ENCODE results near the gene GPX3.

The GPX3 gene

DNA sequence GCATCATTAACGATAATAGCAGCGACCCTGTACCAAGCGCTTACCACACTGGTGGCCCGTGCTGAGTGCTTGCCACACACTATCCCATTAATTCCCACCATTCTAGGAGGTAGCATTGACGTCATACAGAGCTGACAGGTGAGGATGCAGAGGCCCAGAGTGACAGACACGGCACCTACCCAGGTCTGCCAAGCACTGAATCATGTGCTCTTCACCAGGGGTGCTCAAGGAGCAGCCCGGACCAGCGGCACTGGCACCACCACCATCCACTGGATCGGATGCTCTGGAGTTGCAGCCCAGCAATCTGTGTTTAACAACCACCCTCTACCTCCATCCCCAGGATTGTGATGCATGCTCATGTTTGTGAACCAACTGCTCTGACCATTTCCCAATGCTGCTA is 57.0 kb downstream of the GPX3 start:
- TF ChIP-seq, protein P1, sequence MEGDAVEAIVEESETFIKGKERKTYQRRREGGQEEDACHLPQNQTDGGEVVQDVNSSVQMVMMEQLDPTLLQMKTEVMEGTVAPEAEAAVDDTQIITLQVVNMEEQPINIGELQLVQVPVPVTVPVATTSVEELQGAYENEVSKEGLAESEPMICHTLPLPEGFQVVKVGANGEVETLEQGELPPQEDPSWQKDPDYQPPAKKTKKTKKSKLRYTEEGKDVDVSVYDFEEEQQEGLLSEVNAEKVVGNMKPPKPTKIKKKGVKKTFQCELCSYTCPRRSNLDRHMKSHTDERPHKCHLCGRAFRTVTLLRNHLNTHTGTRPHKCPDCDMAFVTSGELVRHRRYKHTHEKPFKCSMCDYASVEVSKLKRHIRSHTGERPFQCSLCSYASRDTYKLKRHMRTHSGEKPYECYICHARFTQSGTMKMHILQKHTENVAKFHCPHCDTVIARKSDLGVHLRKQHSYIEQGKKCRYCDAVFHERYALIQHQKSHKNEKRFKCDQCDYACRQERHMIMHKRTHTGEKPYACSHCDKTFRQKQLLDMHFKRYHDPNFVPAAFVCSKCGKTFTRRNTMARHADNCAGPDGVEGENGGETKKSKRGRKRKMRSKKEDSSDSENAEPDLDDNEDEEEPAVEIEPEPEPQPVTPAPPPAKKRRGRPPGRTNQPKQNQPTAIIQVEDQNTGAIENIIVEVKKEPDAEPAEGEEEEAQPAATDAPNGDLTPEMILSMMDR (IDR thresholded peaks at IDR 0.05; ENCODE audit: low read depth, low read length, missing control alignments): no peak
- DNase-seq (ENCODE audit: low read depth): no peak
- no peak overlapping the region for H3K4me3 ChIP-seq (ENCODE audit: low read depth, low read length)
- in situ Hi-C loops (cut with HindIII; ENCODE audit: low sequenced_read_pairs): no loop called here

DNA sequence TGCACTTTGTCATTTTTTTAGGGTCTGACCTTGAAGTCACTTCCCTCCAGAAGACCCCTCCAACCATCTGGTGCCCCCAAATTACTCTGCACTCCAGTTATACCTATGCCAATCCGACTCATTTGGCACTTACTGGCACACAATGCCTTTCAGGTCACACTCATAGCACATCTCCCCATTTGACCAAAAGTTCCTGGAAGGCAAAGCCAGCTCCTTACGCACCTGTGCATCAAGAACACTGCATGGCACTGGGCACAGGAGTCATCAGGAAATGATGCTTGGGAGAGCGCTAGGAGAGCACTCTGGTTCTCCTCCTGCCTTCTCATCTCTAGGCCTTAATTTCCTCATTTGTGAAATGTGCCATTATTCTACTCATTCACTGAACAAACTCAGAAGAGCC is 57.6 kb downstream of the GPX3 start:
- no peak for DNase-seq (ENCODE audit: low read depth)
- H3K4me3 ChIP-seq (ENCODE audit: low read depth, low read length): no peak overlapping the region
- TF ChIP-seq, protein P1 (IDR thresholded peaks at IDR 0.05; ENCODE audit: low read depth, low read length, missing control alignments): no peak
- in situ Hi-C loops (cut with HindIII; ENCODE audit: low sequenced_read_pairs): no loop called here

Data from astrocyte of the cerebellum (primary cell).